ENCODE measurements around the gene GJB6.

The GJB6 gene

GRCh38 chr13:20193162-20193906 lies 38.8 kb downstream of the GJB6 start:
- DNase-seq (ENCODE audit: low read depth), result no peak
- in situ Hi-C loops (cut with HindIII; ENCODE audit: low sequenced_read_pairs), result loop anchor here (25.0 kb wide), 2 partner anchors 519 to 644 kb away; partner anchors contain the start of gene IL17D
- no peak for TF ChIP-seq CTCF (IDR thresholded peaks at IDR 0.05; ENCODE audit: low read depth, low read length, missing control alignments)
- peak overlapping the region; percentile 42 for H3K4me3 ChIP-seq (ENCODE audit: low read depth, low read length)

GRCh38 chr13:20192836-20193161 lies 39.3 kb downstream of the GJB6 start, which contains the start of gene GJB2:
Gene GJB2 (minus strand): TSS chr13:20192938. CDS start chr13:20189581, 3,357 bp downstream.
- in situ Hi-C loops (cut with HindIII; ENCODE audit: low sequenced_read_pairs), result loop anchor here (25.0 kb wide), 2 partner anchors 520 to 645 kb away; partner anchors contain the start of gene IL17D
- no peak for TF ChIP-seq CTCF (IDR thresholded peaks at IDR 0.05; ENCODE audit: low read depth, low read length, missing control alignments)
- H3K4me3 ChIP-seq (ENCODE audit: low read depth, low read length), result peak within 1 kb of the TSS; percentile 42
- no peak for DNase-seq (ENCODE audit: low read depth)

GRCh38 chr13:20192158-20192835 lies 39.8 kb downstream of the GJB6 start:
- in situ Hi-C loops (cut with HindIII; ENCODE audit: low sequenced_read_pairs), result loop anchor here (25.0 kb wide), 2 partner anchors 520 to 645 kb away; partner anchors contain the start of gene IL17D
- TF ChIP-seq CTCF (IDR thresholded peaks at IDR 0.05; ENCODE audit: low read depth, low read length, missing control alignments), result no peak
- no peak for DNase-seq (ENCODE audit: low read depth)
- peak overlapping the region; percentile 42 for H3K4me3 ChIP-seq (ENCODE audit: low read depth, low read length)

- in situ Hi-C loops (cut with HindIII; ENCODE audit: low sequenced_read_pairs), result loop anchor here (25.0 kb wide), 2 partner anchors 521 to 646 kb away; partner anchors contain the start of gene IL17D
- no peak for DNase-seq (ENCODE audit: low read depth)
These were observed 40.6 kb downstream of the GJB6 start for GRCh38 chr13:20191311-20192157.

GRCh38 chr13:20190481-20191310 lies 41.4 kb downstream of the GJB6 start:
- no peak for DNase-seq (ENCODE audit: low read depth)
- in situ Hi-C loops (cut with HindIII; ENCODE audit: low sequenced_read_pairs), result loop anchor here (25.0 kb wide), 2 partner anchors 522 to 647 kb away; partner anchors contain the start of gene IL17D

More at GRCh38 chr13:20191311-20192157, 40.6 kb downstream of the GJB6 start:
- H3K4me3 ChIP-seq (ENCODE audit: low read depth, low read length), result peak overlapping the region; percentile 42
- TF ChIP-seq CTCF (IDR thresholded peaks at IDR 0.05; ENCODE audit: low read depth, low read length, missing control alignments), result no peak

More at GRCh38 chr13:20190481-20191310, 41.4 kb downstream of the GJB6 start:
- no peak for TF ChIP-seq CTCF (IDR thresholded peaks at IDR 0.05; ENCODE audit: low read depth, low read length, missing control alignments)
- H3K4me3 ChIP-seq (ENCODE audit: low read depth, low read length), result no peak overlapping the region

All from astrocyte of the cerebellum (primary cell).